Glutamatergic neuron (in vitro differentiated cells): Measurements from ENCODE around the gene PAK1. TPM values are rescaled to one million over a fixed set of nuclear protein-coding genes. Genes with fewer than 3 reads are reported as not detected.
"Not testable (repeated sequence)": the region's sequence is repeated elsewhere in the genome, so short reads cannot be mapped to it uniquely, and the experiment has no call there.

Source experiments
- DNase-seq: peaks from one replicate; pipeline ENCODE4 v3.0.0; 2022
- H3K27ac Mint-ChIP-seq: one replicate; pipeline ENCODE4 v1.8.0; 2020; ENCODE audit warnings: mild to moderate bottlenecking, mixed read lengths, inconsistent platforms; ENCODE audit not compliant: unreplicated experiment
- H3K27me3 Mint-ChIP-seq: one replicate; pipeline ENCODE4 v1.8.0; 2020; ENCODE audit warnings: mild to moderate bottlenecking, moderate library complexity, mixed read lengths, inconsistent platforms; ENCODE audit not compliant: unreplicated experiment
- H3K36me3 Mint-ChIP-seq: one replicate; pipeline ENCODE4 v1.8.0; 2020; ENCODE audit warnings: mild to moderate bottlenecking, mixed read lengths, inconsistent platforms; ENCODE audit not compliant: unreplicated experiment
- H3K4me1 Mint-ChIP-seq: one replicate; pipeline ENCODE4 v1.8.0; 2020; ENCODE audit warnings: mild to moderate bottlenecking, low read depth, mixed read lengths, inconsistent platforms; ENCODE audit not compliant: unreplicated experiment
- H3K4me3 Mint-ChIP-seq: one replicate; pipeline ENCODE4 v1.8.0; 2020; ENCODE audit warnings: mild to moderate bottlenecking, mixed read lengths, inconsistent platforms; ENCODE audit not compliant: unreplicated experiment
- H3K9me3 Mint-ChIP-seq: one replicate; pipeline ENCODE4 v1.8.0; 2020; ENCODE audit warnings: mild to moderate bottlenecking, moderate library complexity, mixed read lengths, inconsistent platforms; ENCODE audit not compliant: unreplicated experiment
- CTCF ChIP-seq: fragments of 200-600 bp; sonication (generic); IDR thresholded peaks from one replicate; pipeline ENCODE4 v1.5.0; 2021; ENCODE audit not compliant: partially characterized antibody, unreplicated experiment
- total RNA-seq: library from RNA; stranded (reverse); fragmentation: NEBNext Ultra II Directional; extraction: Animal tissue kit (Norgen Biotek cat#: 25700); gene quantifications from one replicate; pipeline ENCODE4 v1.2.1, GENCODE V29; 2021; ENCODE audit not compliant: unreplicated experiment

Gene PAK1
- total RNA-seq, 1 donor from 2014 or later: 126 TPM

GRCh38 chr11:77301510-77301909 lies 172.4 kb downstream of the PAK1 start, which contains the start of gene GDPD4:
Gene GDPD4 (minus strand): TSS chr11:77301686. CDS start chr11:77285137, 16,549 bp downstream.
- DNase-seq: no peak
- TF ChIP-seq CTCF: no peak
- H3K4me3 Mint-ChIP-seq: no peak within 1 kb of the TSS
- H3K4me1 Mint-ChIP-seq: peaks cover 2% of the 10 kb centered on the region
- no peaks in the 10 kb centered on the region for H3K27me3 Mint-ChIP-seq
- H3K36me3 Mint-ChIP-seq: no peaks in the 10 kb centered on the region
- H3K9me3 Mint-ChIP-seq: no peaks in the 10 kb centered on the region
- no peak within 1 kb of the TSS for H3K27ac Mint-ChIP-seq

DNA sequence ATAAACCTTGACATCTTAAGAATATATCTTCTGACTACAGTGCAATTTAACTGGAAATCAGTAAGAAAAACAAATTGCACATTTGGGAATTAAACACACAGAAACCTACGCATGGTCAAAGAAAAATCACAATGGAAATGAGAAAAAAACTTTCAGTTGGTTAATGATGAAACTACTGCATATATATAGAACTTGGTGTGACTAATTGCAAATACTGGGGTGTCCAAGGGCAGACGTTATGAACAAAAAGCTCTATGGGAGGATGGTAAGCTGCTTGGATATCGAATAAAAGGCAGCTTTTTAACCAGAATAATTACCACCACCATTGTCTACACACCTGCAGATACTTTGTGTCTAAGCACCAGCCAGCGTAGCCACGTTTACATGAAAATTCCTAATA lies 173.2 kb downstream of the PAK1 start:
- no peak for DNase-seq
- no peaks in the 10 kb centered on the region for H3K9me3 Mint-ChIP-seq
- H3K4me1 Mint-ChIP-seq: peaks cover 2% of the 10 kb centered on the region
- no peaks in the 10 kb centered on the region for H3K36me3 Mint-ChIP-seq
- H3K27me3 Mint-ChIP-seq: no peaks in the 10 kb centered on the region
- no peak for TF ChIP-seq CTCF
- no peak overlapping the region for H3K27ac Mint-ChIP-seq
- H3K4me3 Mint-ChIP-seq: no peak overlapping the region

DNA sequence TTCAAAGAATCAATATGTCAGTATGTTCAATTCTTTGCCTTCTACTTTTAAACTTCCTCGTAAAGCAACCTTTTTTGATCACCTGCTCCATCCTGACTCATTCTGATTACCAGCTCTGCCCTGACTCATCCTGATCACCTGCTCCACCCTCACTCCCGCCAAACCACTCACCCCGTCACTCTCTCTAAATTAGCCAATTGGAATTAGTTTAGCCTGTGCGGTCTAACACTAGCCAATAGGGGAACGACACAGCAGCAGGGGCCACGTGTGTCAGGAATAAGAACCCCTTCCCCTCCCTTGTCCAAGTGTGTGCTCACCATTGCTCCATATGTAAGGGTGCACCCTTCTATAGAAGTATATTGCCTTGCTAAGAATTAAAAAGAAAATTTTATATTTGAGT lies 173.9 kb downstream of the PAK1 start:
- not testable (repeated sequence) for H3K4me3 Mint-ChIP-seq, H3K27ac Mint-ChIP-seq, H3K27me3 Mint-ChIP-seq, DNase-seq, H3K9me3 Mint-ChIP-seq, H3K36me3 Mint-ChIP-seq, H3K4me1 Mint-ChIP-seq

DNA sequence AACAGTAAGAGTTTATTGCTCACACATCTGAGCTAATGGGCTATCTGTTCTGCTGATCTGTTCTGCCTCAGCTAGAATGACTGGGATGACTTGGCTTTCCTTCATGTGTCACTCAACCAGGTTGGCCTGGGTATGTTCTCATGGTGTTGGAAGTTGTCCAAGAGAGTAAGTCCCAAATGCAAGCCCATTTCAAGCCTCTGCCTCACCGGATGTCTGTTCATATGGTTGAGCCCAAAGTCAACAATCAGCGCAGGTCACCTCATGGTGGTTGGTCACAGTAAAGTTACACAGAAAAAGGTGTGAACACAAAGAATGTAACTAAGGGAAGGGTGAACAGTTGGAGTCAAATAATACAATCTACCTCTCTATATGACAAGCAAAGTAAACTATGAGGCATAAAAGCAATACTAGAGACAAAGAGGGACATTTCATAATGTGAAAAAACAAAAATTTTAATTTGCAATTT lies 174.3 kb downstream of the PAK1 start:
- no peak overlapping the region for H3K27ac Mint-ChIP-seq
- TF ChIP-seq CTCF: no peak
- no peaks in the 10 kb centered on the region for H3K27me3 Mint-ChIP-seq
- no peak overlapping the region for H3K4me3 Mint-ChIP-seq
- DNase-seq: no peak
- no peaks in the 10 kb centered on the region for H3K9me3 Mint-ChIP-seq
- no peaks in the 10 kb centered on the region for H3K36me3 Mint-ChIP-seq
- H3K4me1 Mint-ChIP-seq: peaks cover 2% of the 10 kb centered on the region

DNA sequence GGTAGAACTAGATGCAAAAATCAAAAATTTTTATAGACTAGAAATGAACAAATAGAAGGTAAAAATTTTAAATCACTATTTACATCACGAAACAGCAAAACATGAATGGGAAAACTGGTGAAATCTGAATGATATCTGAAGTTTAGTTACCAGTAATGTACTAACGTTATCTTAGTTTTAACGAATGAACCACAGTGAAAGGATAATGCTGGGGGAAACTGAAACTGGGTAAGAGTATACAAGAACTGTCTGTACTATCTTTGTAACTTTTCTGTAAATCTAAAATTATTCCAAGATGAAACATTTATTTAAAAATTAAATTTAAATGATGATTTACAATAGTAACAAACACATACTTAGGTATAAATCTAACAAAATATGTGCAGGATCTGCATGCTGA lies 179.9 kb downstream of the PAK1 start:
- H3K4me1 Mint-ChIP-seq: no peaks in the 10 kb centered on the region
- no peaks in the 10 kb centered on the region for H3K36me3 Mint-ChIP-seq
- DNase-seq: no peak
- H3K27me3 Mint-ChIP-seq: peaks cover 2% of the 10 kb centered on the region
- TF ChIP-seq CTCF: no peak
- no peak overlapping the region for H3K4me3 Mint-ChIP-seq
- H3K9me3 Mint-ChIP-seq: no peaks in the 10 kb centered on the region
- H3K27ac Mint-ChIP-seq: no peak overlapping the region
